Loucy (cell line): Measurements from ENCODE around the gene GAS7.

ENCODE experiments used
- H2AFZ ChIP-seq: fragments of 200-600 bp; sonication (generic); 2 replicates; pipeline ENCODE4 v1.6.0; 2016; ENCODE audit warnings: antibody characterized with exemption, mild to moderate bottlenecking, low read length, moderate library complexity
- H3F3A ChIP-seq: fragments of 200-600 bp; 2 replicates; pipeline ENCODE4 v1.6.0; 2016; ENCODE audit warnings: antibody characterized with exemption, low read depth, mild to moderate bottlenecking
- H3K27me3 ChIP-seq: fragments of 200-600 bp; sonication (generic); 2 replicates; pipeline ENCODE4 v1.6.1; 2014; ENCODE audit warnings: low read length, mild to moderate bottlenecking; ENCODE audit not compliant: insufficient read depth, poor library complexity, severe bottlenecking
- H3K36me3 ChIP-seq: fragments of 200-600 bp; sonication (generic); 2 replicates; pipeline ENCODE4 v1.6.1; 2016; ENCODE audit warnings: low read length; ENCODE audit not compliant: insufficient read depth
- H3K4me1 ChIP-seq: fragments of 200-600 bp; sonication (generic); 2 replicates; pipeline ENCODE4 v1.5.1; 2014; ENCODE audit warnings: low read length, mild to moderate bottlenecking; ENCODE audit not compliant: insufficient read depth, poor library complexity, severe bottlenecking
- H3K4me2 ChIP-seq: fragments of 200-600 bp; sonication (generic); 2 replicates; pipeline ENCODE4 v1.6.0; 2014; ENCODE audit warnings: antibody characterized with exemption, low read length, low read depth, mild to moderate bottlenecking; ENCODE audit not compliant: poor library complexity, severe bottlenecking
- H3K4me3 ChIP-seq: fragments of 200-600 bp; sonication (generic); 2 replicates; pipeline ENCODE4 v1.5.1; 2014; ENCODE audit warnings: low read length, mild to moderate bottlenecking, mixed read lengths; ENCODE audit not compliant: poor library complexity, severe bottlenecking
- H3K79me2 ChIP-seq: fragments of 200-600 bp; sonication (generic); 2 replicates; pipeline ENCODE4 v1.6.1; 2014; ENCODE audit warnings: low read length; ENCODE audit not compliant: insufficient read depth
- H3K9ac ChIP-seq: fragments of 200-600 bp; sonication (generic); 2 replicates; pipeline ENCODE4 v1.6.0; 2014; ENCODE audit warnings: mild to moderate bottlenecking, low read depth, low read length, moderate library complexity; ENCODE audit not compliant: poor library complexity, severe bottlenecking
- H3K9me2 ChIP-seq: fragments of 200-600 bp; sonication (generic); replicated peaks from 2 replicates; pipeline ENCODE4 v1.6.1; 2016; ENCODE audit warnings: low read depth, low read length, mixed read lengths
- H3K9me3 ChIP-seq: fragments of 200-600 bp; sonication (generic); 2 replicates; pipeline ENCODE4 v1.6.1; 2014; ENCODE audit warnings: mild to moderate bottlenecking, antibody characterized with exemption, low read length, low read depth; ENCODE audit not compliant: insufficient read depth
- H4K20me1 ChIP-seq: fragments of 200-600 bp; sonication (generic); 2 replicates; pipeline ENCODE4 v1.6.0; 2014; ENCODE audit warnings: antibody characterized with exemption, low read length, mild to moderate bottlenecking; ENCODE audit not compliant: insufficient read depth, poor library complexity, severe bottlenecking
- EZH2phosphoT487 ChIP-seq: fragments of 200-600 bp; IDR thresholded peaks from 2 replicates; pipeline ENCODE4 v1.6.1; 2018; ENCODE audit warnings: antibody characterized with exemption, mild to moderate bottlenecking, moderate library complexity, borderline replicate concordance
- TF ChIP-seq, protein P1 (sequence below): fragments of 200-600 bp; sonication (generic); conservative IDR thresholded peaks from 2 replicates; pipeline ENCODE4 v1.5.1; 2014; ENCODE audit warnings: mild to moderate bottlenecking, antibody characterized with exemption, low read length

Gene GAS7

DNA sequence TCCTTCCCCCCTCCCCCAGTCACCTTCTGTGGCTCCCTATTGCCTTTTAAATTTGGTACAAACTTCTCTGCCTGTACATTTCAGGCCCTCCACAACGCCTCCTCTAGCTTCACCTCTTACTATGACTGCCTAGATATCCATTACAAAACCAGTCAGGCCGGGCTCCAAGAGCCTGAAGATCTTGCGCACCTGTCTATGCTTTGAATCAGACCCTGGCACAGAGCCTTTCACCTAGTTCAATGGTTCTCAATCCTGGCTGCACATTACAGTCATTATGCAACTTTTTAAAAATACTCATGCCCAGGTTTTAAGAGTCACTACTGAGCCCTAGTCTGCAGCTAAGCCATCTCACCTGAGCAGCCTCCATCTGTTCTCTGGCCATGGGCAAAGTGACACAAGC lies 1.6 kb upstream of the GAS7 start:
- TF ChIP-seq, protein P1, sequence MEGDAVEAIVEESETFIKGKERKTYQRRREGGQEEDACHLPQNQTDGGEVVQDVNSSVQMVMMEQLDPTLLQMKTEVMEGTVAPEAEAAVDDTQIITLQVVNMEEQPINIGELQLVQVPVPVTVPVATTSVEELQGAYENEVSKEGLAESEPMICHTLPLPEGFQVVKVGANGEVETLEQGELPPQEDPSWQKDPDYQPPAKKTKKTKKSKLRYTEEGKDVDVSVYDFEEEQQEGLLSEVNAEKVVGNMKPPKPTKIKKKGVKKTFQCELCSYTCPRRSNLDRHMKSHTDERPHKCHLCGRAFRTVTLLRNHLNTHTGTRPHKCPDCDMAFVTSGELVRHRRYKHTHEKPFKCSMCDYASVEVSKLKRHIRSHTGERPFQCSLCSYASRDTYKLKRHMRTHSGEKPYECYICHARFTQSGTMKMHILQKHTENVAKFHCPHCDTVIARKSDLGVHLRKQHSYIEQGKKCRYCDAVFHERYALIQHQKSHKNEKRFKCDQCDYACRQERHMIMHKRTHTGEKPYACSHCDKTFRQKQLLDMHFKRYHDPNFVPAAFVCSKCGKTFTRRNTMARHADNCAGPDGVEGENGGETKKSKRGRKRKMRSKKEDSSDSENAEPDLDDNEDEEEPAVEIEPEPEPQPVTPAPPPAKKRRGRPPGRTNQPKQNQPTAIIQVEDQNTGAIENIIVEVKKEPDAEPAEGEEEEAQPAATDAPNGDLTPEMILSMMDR: no peak
- no peak for TF ChIP-seq EZH2phosphoT487
- Histone ChIP-seq H3K9me2 (no peaks in the 10 kb centered on the region), H3K9ac (no peak overlapping the region), H3K4me1 (peaks cover 31% of the 10 kb centered on the region), H3K27me3 (no peaks in the 10 kb centered on the region), H3K4me2 (no peak overlapping the region), H3K79me2 (peaks cover 41% of the 10 kb centered on the region), H3F3A (peaks cover 3% of the 10 kb centered on the region; the same call in 1 of the 2 replicates), H3K9me3 (peaks cover 5% of the 10 kb centered on the region; the same call in 1 of the 2 replicates), H4K20me1 (peaks cover 23% of the 10 kb centered on the region), H3K4me3 (no peak overlapping the region), H3K36me3 (no peaks in the 10 kb centered on the region), H2AFZ (no peak overlapping the region)

DNA sequence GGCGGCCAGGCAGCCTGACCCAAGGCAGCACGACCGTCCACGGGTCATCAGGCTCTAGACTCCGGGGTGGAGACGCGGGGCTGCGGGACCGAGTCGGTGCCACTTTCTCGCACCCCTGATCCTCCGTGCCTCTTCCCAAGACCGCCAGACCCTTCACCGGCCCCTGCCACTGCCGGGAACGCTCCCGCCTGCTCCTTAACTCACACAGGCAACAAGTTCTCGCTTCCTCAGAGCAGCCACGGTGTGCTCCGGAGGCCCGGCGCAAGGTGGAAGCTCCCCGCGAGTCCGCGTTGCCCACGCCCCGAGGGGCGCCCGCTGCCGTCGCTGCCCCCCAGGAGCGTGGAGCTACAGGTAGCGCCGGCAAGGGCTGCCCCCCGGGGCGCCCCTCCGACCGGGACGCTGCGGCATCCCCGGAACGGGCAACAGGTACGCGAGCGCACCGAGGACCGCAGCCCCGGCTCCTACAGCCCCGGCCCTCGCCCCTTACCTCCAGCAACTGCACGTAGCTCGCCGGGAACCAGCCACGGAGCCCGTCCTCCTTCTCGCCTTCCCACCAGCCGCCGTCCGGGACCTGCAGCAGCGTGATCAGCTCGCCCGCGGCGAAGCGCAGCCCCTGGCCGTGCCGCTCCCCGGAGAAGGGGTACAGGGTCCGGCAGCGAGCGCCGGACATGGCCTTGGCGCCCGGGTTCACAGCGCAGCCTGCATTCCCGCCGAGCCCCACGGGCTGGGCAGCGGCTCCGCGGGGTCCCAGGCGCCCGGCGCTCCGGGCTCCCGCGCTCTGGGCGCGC lies 491 bp downstream of the GAS7 start:
- TF ChIP-seq, protein P1: no peak
- no peak for TF ChIP-seq EZH2phosphoT487
- Histone ChIP-seq H3K27me3 (no peaks in the 10 kb centered on the region), H3F3A (peaks cover 3% of the 10 kb centered on the region; the same call in 1 of the 2 replicates), H3K4me2 (peak overlapping the region; percentile 99), H2AFZ (no peak overlapping the region; the same call in 1 of the 2 replicates), H3K4me3 (peak overlapping the region; percentile 79), H3K4me1 (peaks cover 35% of the 10 kb centered on the region), H4K20me1 (peaks cover 23% of the 10 kb centered on the region), H3K9ac (peak overlapping the region; percentile 90), H3K9me3 (no peaks in the 10 kb centered on the region), H3K36me3 (no peaks in the 10 kb centered on the region), H3K9me2 (no peaks in the 10 kb centered on the region), H3K79me2 (peaks cover 62% of the 10 kb centered on the region)

GRCh38 chr17:10197362-10197720 lies 1.1 kb downstream of the GAS7 start:
- no peak overlapping the region for H2AFZ ChIP-seq
- H4K20me1 ChIP-seq: peaks cover 23% of the 10 kb centered on the region
- peak overlapping the region; percentile 90 for H3K9ac ChIP-seq
- H3K4me3 ChIP-seq: peak overlapping the region; percentile 79
- no peaks in the 10 kb centered on the region for H3K9me3 ChIP-seq
- H3K27me3 ChIP-seq: no peaks in the 10 kb centered on the region
- H3K36me3 ChIP-seq: no peaks in the 10 kb centered on the region
- H3K79me2 ChIP-seq: peaks cover 68% of the 10 kb centered on the region
- H3K4me2 ChIP-seq: peak overlapping the region; percentile 99
- H3F3A ChIP-seq: peaks cover 3% of the 10 kb centered on the region; the same call in 1 of the 2 replicates
- TF ChIP-seq, protein P1: no peak
- TF ChIP-seq EZH2phosphoT487: no peak
- no peaks in the 10 kb centered on the region for H3K9me2 ChIP-seq
- H3K4me1 ChIP-seq: peaks cover 41% of the 10 kb centered on the region
